Neural progenitor cell (in vitro differentiated cells): Measurements from ENCODE around the gene LTBP2.

ENCODE experiments used
- EZH2 ChIP-seq: fragments of 200-600 bp; sonication (generic); IDR thresholded peaks from 2 replicates; pipeline ENCODE4 v1.6.1; 2017; ENCODE audit warnings: antibody characterized with exemption, mild to moderate bottlenecking, moderate library complexity
- EZH2phosphoT487 ChIP-seq: fragments of 200-600 bp; sonication (generic); IDR thresholded peaks from 2 replicates; pipeline ENCODE4 v1.6.1; 2017; ENCODE audit warnings: antibody characterized with exemption
- TF ChIP-seq, protein P1 (sequence below): fragments of 200-600 bp; sonication (generic); IDR thresholded peaks from 2 replicates; pipeline ENCODE4 v1.5.1; 2017; ENCODE audit warnings: antibody characterized with exemption, mild to moderate bottlenecking

DNA sequence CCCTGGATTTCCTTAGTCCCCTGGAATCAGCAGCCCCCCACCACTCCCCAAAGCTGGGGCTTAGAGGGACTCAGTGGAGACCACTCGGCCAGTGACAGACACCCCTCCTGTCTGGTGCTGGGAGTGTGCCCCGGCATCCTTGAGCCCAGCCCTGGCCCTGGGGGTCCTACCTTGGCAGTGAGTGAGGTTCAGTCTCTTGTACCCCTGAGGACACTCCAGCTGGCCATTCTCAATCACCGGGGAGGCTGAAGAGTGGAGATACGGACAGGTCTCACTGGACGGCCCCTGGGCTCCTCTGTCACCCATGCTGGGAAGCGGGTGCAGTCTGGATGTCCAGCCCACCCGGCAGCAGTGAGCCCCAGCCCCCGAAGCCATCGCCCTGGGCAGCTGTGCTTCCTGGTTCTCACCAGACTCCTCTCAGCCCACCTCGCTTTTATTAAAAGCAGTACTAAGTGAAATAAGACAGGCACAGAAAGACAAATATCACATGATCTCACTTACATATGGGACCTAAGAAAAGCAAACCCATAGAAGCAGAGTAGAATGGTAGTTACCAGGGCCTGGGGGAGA, 76.2 kb downstream of the LTBP2 start:
- TF ChIP-seq, protein P1, sequence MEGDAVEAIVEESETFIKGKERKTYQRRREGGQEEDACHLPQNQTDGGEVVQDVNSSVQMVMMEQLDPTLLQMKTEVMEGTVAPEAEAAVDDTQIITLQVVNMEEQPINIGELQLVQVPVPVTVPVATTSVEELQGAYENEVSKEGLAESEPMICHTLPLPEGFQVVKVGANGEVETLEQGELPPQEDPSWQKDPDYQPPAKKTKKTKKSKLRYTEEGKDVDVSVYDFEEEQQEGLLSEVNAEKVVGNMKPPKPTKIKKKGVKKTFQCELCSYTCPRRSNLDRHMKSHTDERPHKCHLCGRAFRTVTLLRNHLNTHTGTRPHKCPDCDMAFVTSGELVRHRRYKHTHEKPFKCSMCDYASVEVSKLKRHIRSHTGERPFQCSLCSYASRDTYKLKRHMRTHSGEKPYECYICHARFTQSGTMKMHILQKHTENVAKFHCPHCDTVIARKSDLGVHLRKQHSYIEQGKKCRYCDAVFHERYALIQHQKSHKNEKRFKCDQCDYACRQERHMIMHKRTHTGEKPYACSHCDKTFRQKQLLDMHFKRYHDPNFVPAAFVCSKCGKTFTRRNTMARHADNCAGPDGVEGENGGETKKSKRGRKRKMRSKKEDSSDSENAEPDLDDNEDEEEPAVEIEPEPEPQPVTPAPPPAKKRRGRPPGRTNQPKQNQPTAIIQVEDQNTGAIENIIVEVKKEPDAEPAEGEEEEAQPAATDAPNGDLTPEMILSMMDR: no peak
- TF ChIP-seq EZH2 (no peak), EZH2phosphoT487 (no peak)
